H9 (cell line): ENCODE results near the gene WDR72. TPM values are rescaled to one million over a fixed set of nuclear protein-coding genes. Genes with fewer than 3 reads are reported as not detected.

Experiments
- DNase-seq: peaks from one replicate; pipeline ENCODE4 v3.0.0-alpha.2; 2017
- H2AFZ ChIP-seq: one replicate; pipeline ENCODE4 v1.6.1; 2013; ENCODE audit warnings: mild to moderate bottlenecking, low read length, control low read depth, moderate library complexity
- H2AK5ac ChIP-seq: 2 replicates; pipeline ENCODE4 v1.6.1; 2013; ENCODE audit warnings: low read length, control low read depth, mixed read lengths; ENCODE audit not compliant: insufficient read length
- H2BK120ac ChIP-seq: one replicate; pipeline ENCODE4 v1.6.1; 2013; ENCODE audit warnings: low read depth, mild to moderate bottlenecking, low read length, control low read depth, inconsistent platforms; ENCODE audit not compliant: poor library complexity, severe bottlenecking
- H2BK12ac ChIP-seq: 2 replicates; pipeline ENCODE4 v1.6.1; 2013; ENCODE audit warnings: low read length, control low read depth, mixed read lengths, low read depth; ENCODE audit not compliant: insufficient read length
- H2BK15ac ChIP-seq: 2 replicates; pipeline ENCODE4 v1.6.1; 2013; ENCODE audit warnings: low read depth, low read length, control low read depth
- H2BK20ac ChIP-seq: one replicate; pipeline ENCODE4 v1.6.1; 2013; ENCODE audit warnings: low read depth, mild to moderate bottlenecking, low read length, control low read depth, inconsistent platforms; ENCODE audit not compliant: poor library complexity, severe bottlenecking
- H2BK5ac ChIP-seq: 2 replicates; pipeline ENCODE4 v1.6.1; 2013; ENCODE audit warnings: low read length, control low read depth, mixed read lengths; ENCODE audit not compliant: insufficient read length
- H3K14ac ChIP-seq: 2 replicates; pipeline ENCODE4 v1.6.1; 2013; ENCODE audit warnings: low read length, control low read depth; ENCODE audit not compliant: insufficient read depth
- H3K18ac ChIP-seq: 2 replicates; pipeline ENCODE4 v1.6.1; 2013; ENCODE audit warnings: low read depth, mild to moderate bottlenecking, mixed read lengths, low read length, control low read depth; ENCODE audit not compliant: insufficient read length
- H3K23ac ChIP-seq: 2 replicates; pipeline ENCODE4 v1.6.1; 2013; ENCODE audit warnings: low read length, control low read depth, mixed read lengths, low read depth; ENCODE audit not compliant: insufficient read length
- H3K23me2 ChIP-seq: 2 replicates; pipeline ENCODE4 v1.6.1; 2013; ENCODE audit warnings: low read depth, mild to moderate bottlenecking, mixed read lengths, low read length, control low read depth; ENCODE audit not compliant: insufficient read length, poor library complexity, severe bottlenecking
- H3K27ac ChIP-seq: 2 replicates; pipeline ENCODE4 v1.5.1; 2013; ENCODE audit warnings: low read length, control low read depth, mixed read lengths, low read depth; ENCODE audit not compliant: insufficient read length
- H3K27me3 ChIP-seq: 2 replicates; pipeline ENCODE4 v1.6.1; 2013; ENCODE audit warnings: low read length, control low read depth, inconsistent platforms; ENCODE audit not compliant: insufficient read depth
- H3K4ac ChIP-seq: 2 replicates; pipeline ENCODE4 v1.6.1; 2013; ENCODE audit warnings: low read depth, mild to moderate bottlenecking, control low read depth, inconsistent platforms, low read length, moderate library complexity
- H3K4me1 ChIP-seq: 2 replicates; pipeline ENCODE4 v1.6.1; 2013; ENCODE audit warnings: low read length, control low read depth, inconsistent platforms; ENCODE audit not compliant: insufficient read depth
- H3K4me2 ChIP-seq: 2 replicates; pipeline ENCODE4 v1.6.1; 2013; ENCODE audit warnings: low read length, control low read depth, mixed read lengths; ENCODE audit not compliant: insufficient read length, insufficient read depth
- H3K56ac ChIP-seq: 2 replicates; pipeline ENCODE4 v1.6.1; 2013; ENCODE audit warnings: low read depth, mild to moderate bottlenecking, mixed read lengths, low read length, control low read depth; ENCODE audit not compliant: insufficient read length
- H3K79me1 ChIP-seq: 2 replicates; pipeline ENCODE4 v1.6.1; 2013; ENCODE audit warnings: low read depth, mild to moderate bottlenecking, moderate library complexity, low read length, control low read depth, inconsistent platforms; ENCODE audit not compliant: insufficient read depth, poor library complexity, severe bottlenecking
- H3K79me2 ChIP-seq: 2 replicates; pipeline ENCODE4 v1.6.1; 2013; ENCODE audit warnings: low read length, control low read depth, inconsistent platforms; ENCODE audit not compliant: insufficient read depth
- H3K9ac ChIP-seq: 2 replicates; pipeline ENCODE4 v1.6.1; 2013; ENCODE audit warnings: low read length, control low read depth, mixed read lengths; ENCODE audit not compliant: insufficient read length; ENCODE audit errors: extremely low read depth
- H3K9me3 ChIP-seq: one replicate; pipeline ENCODE4 v1.6.1; 2013; ENCODE audit warnings: low read depth, low read length, inconsistent platforms; ENCODE audit not compliant: control insufficient read depth
- H3T11ph ChIP-seq: one replicate; pipeline ENCODE4 v1.6.1; 2013; ENCODE audit warnings: mild to moderate bottlenecking, low read length, control low read depth, inconsistent platforms
- H4K20me1 ChIP-seq: one replicate; pipeline ENCODE4 v1.6.1; 2013; ENCODE audit not compliant: control insufficient read depth, insufficient read length, insufficient read depth
- H4K5ac ChIP-seq: 2 replicates; pipeline ENCODE4 v1.6.1; 2013; ENCODE audit warnings: low read depth, mild to moderate bottlenecking, mixed read lengths, low read length, control low read depth; ENCODE audit not compliant: insufficient read length
- H4K8ac ChIP-seq: replicated peaks from 2 replicates; pipeline ENCODE4 v1.6.1; 2013; ENCODE audit warnings: low read length, control low read depth, mixed read lengths, low read depth; ENCODE audit not compliant: insufficient read length
- H4K91ac ChIP-seq: 2 replicates; pipeline ENCODE4 v1.6.1; 2013; ENCODE audit warnings: low read depth, mild to moderate bottlenecking, moderate library complexity, mixed read lengths, low read length, control low read depth; ENCODE audit not compliant: insufficient read length
- H3K27ac Mint-ChIP-seq, 3 experiments: 2 replicates in 2 of 3; 3 replicates in 1 of 3; pipeline ENCODE4 v1.8.0; 2020 to 2021; ENCODE audit warnings: mixed read lengths in 3 of 3, mild to moderate bottlenecking in 1 of 3, moderate library complexity in 1 of 3
- H3K27me3 Mint-ChIP-seq: 2 replicates; pipeline ENCODE4 v1.8.0; 2021; ENCODE audit warnings: low read depth, mild to moderate bottlenecking, moderate library complexity, mixed read lengths
- H3K36me3 Mint-ChIP-seq, 3 experiments: 2 replicates in 2 of 3; 3 replicates in 1 of 3; pipeline ENCODE4 v1.8.0; 2020 to 2021; ENCODE audit warnings: low read depth in 3 of 3, mixed read lengths in 3 of 3; ENCODE audit not compliant: insufficient read depth in 1 of 3
- H3K4me1 Mint-ChIP-seq, 2 experiments: 2 replicates each; pipeline ENCODE4 v1.8.0; 2020; ENCODE audit warnings: mixed read lengths in 2 of 2
- H3K4me3 Mint-ChIP-seq, 2 experiments: 2 replicates in 1 of 2; 3 replicates in 1 of 2; pipeline ENCODE4 v1.8.0; 2020 to 2021; ENCODE audit warnings: mild to moderate bottlenecking in 2 of 2, mixed read lengths in 2 of 2, moderate library complexity in 1 of 2
- H3K9me3 Mint-ChIP-seq, 2 experiments: 2 replicates in 1 of 2; 3 replicates in 1 of 2; pipeline ENCODE4 v1.8.0; 2020; ENCODE audit warnings: mild to moderate bottlenecking in 2 of 2, mixed read lengths in 2 of 2, moderate library complexity in 1 of 2
- CTCF ChIP-seq: fragments of 200-600 bp; sonication (generic); conservative IDR thresholded peaks from 3 replicates; pipeline ENCODE4 v1.8.0; 2021; ENCODE audit warnings: antibody characterized with exemption, mild to moderate bottlenecking
- WGBS: extraction: QIAGEN DNeasy Blood & Tissue Kit; methylation state at CpG from one replicate; pipeline ENCODE4 v1.1.7; 2013; ENCODE audit warnings: missing lambda C conversion rate, low lambda C conversion rate, mixed read lengths; ENCODE audit not compliant: insufficient read length; ENCODE audit errors: extremely low coverage; 5-methylcytosine and 5-hydroxymethylcytosine counted together
- total RNA-seq: library from RNA; stranded (reverse); gene quantifications from 2 replicates; pipeline ENCODE4 v1.2.1, GENCODE V29; 2021

Gene WDR72
- total RNA-seq, 1 experiment from 2014 or later = 2.9 TPM

GRCh38 chr15:53565721-53566120 is 193.7 kb downstream of the WDR72 start:
- Histone ChIP-seq H4K91ac (no peak overlapping the region), H4K20me1 (no peaks in the 10 kb centered on the region), H3K4me2 (no peak overlapping the region), H3K4me1 (no peaks in the 10 kb centered on the region), H2BK20ac (no peak overlapping the region), H3K79me2 (no peaks in the 10 kb centered on the region), H3K9ac (no peak overlapping the region), H4K8ac (no peak overlapping the region), H4K5ac (no peak overlapping the region), H3T11ph (no peak overlapping the region), H3K27me3 (no peaks in the 10 kb centered on the region), H2AFZ (no peak overlapping the region), H2BK12ac (no peak overlapping the region), H3K23me2 (no peaks in the 10 kb centered on the region), H3K56ac (no peak overlapping the region), H3K27ac (no peak overlapping the region), H3K9me3 (no peaks in the 10 kb centered on the region), H3K23ac (no peak overlapping the region), H3K14ac (no peak overlapping the region), H2BK15ac (no peak overlapping the region), H2BK120ac (no peak overlapping the region), H2BK5ac (no peak overlapping the region), H3K18ac (no peak overlapping the region), H2AK5ac (no peak overlapping the region), H3K79me1 (no peaks in the 10 kb centered on the region), H3K4ac (no peak overlapping the region)
- Mint-ChIP-seq H3K4me1 (peaks cover 8 to 9% of the 10 kb centered on the region in 2 experiments), H3K27me3 (no peaks in the 10 kb centered on the region; the same call in none of the 2 replicates), H3K36me3 (no peaks in the 10 kb centered on the region), H3K9me3 (no peaks in the 10 kb centered on the region; a peak in 2 of 5 replicates), H3K27ac (no peak overlapping the region), H3K4me3 (no peak overlapping the region)
- no peak for TF ChIP-seq CTCF
- no CpG with 5 or more reads among the region's 4 CpGs for WGBS
- DNase-seq = no peak
